Colonic mucosa (tissue), 4 donors: ENCODE data around the gene MRPS2. TPM values are rescaled to one million over a fixed set of nuclear protein-coding genes. Genes with fewer than 3 reads are reported as not detected.

Experiments
- DNase-seq: peaks from one replicate; pipeline ENCODE4 v3.0.0-alpha.2; 2020
- H3K27ac ChIP-seq: fragments of 200-600 bp; one replicate; pipeline ENCODE4 v1.8.0; 2021
- H3K27me3 ChIP-seq: fragments of 200-600 bp; one replicate; pipeline ENCODE4 v1.8.0; 2021
- H3K36me3 ChIP-seq: fragments of 200-600 bp; one replicate; pipeline ENCODE4 v1.8.0; 2021
- H3K4me1 ChIP-seq: fragments of 200-600 bp; one replicate; pipeline ENCODE4 v1.8.0; 2021; ENCODE audit warnings: mild to moderate bottlenecking
- H3K4me3 ChIP-seq: fragments of 200-600 bp; one replicate; pipeline ENCODE4 v1.8.0; 2021
- H3K9ac ChIP-seq, 2 donors: one replicate each; pipeline ENCODE4 v1.7.0; 2013; ENCODE audit warnings: control low read depth in 2 of 2, low read depth in 2 of 2, low read length in 2 of 2
- H3K9me3 ChIP-seq: fragments of 200-600 bp; one replicate; pipeline ENCODE4 v1.8.0; 2021
- intact Hi-C: fragments of 100-400 bp; cut with DNase I; formaldehyde crosslinking; loops from one replicate; pipeline ENCODE4 v1.14.1; 2022
- total RNA-seq, 2 donors: library from RNA; stranded (reverse); fragmentation: NEBNext Ultra II Directional in 1 of 2; extraction: Animal tissue kit (Norgen Biotek cat#: 25700) in 1 of 2; gene quantifications; one replicate each; pipeline ENCODE4 v1.2.1, GENCODE V29; 2021
- TF ChIP-seq, protein P1 (sequence below): fragments of 200-600 bp; IDR thresholded peaks from one replicate; pipeline ENCODE4 v1.8.0; 2022; ENCODE audit warnings: antibody characterized with exemption, mild to moderate bottlenecking
- donor health status: healthy.
- donor health status: DM: no; HTN: no; CAD: no.
- donor health status: DM: no; HTN: no; CAD: no.

MRPS2 gene
- total RNA-seq, 2 donors from 2014 or later = 35.9 to 61.1 TPM

DNA sequence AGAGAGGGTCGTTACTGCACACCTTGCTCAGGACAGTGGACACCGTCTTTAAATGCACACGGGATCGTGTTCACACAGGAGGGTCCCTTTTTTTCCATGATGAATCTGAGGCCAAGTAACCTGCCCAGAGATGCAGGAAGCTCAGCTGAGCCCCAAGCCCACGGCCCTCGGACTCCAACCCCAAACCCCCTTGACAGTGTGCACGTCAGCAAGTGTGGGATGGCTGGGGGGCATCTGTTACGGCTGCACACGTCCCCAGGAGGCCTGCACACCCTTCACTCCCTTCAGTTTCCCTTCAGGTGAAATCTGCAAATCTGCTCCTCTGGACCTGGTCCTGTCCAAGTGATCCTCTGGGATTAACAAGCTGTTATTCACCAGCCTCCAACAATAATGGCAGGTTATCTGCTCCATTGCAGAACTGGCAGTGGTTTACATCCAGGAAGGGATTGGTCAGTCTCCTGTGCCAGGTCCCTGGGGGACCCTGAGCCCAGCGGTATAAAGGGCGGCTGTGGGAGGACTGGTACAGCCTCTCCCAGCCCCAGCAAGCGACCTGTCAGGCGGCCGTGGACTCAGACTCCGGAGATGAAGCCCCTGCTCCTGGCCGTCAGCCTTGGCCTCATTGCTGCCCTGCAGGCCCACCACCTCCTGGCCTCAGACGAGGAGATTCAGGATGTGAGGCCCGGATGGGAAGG is 20.6 kb downstream of the MRPS2 start, which contains the start of gene LCN1:
Gene LCN1, plus strand, starts transcription at position 525 of the 692 bp plus-strand sequence. Its CDS starts 58 bp downstream, at position 583.
- Histone ChIP-seq H3K27ac (no peak within 1 kb of the TSS), H3K9ac (peak within 1 kb of the TSS in 1 of 2 donors; percentile 2), H3K27me3 (no peaks in the 10 kb centered on the region), H3K4me3 (no peak within 1 kb of the TSS), H3K4me1 (no peaks in the 10 kb centered on the region), H3K9me3 (no peaks in the 10 kb centered on the region), H3K36me3 (no peaks in the 10 kb centered on the region)
- DNase-seq = no peak
- intact Hi-C loops = no loop called here
- TF ChIP-seq, protein P1, sequence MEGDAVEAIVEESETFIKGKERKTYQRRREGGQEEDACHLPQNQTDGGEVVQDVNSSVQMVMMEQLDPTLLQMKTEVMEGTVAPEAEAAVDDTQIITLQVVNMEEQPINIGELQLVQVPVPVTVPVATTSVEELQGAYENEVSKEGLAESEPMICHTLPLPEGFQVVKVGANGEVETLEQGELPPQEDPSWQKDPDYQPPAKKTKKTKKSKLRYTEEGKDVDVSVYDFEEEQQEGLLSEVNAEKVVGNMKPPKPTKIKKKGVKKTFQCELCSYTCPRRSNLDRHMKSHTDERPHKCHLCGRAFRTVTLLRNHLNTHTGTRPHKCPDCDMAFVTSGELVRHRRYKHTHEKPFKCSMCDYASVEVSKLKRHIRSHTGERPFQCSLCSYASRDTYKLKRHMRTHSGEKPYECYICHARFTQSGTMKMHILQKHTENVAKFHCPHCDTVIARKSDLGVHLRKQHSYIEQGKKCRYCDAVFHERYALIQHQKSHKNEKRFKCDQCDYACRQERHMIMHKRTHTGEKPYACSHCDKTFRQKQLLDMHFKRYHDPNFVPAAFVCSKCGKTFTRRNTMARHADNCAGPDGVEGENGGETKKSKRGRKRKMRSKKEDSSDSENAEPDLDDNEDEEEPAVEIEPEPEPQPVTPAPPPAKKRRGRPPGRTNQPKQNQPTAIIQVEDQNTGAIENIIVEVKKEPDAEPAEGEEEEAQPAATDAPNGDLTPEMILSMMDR = no peak

DNA sequence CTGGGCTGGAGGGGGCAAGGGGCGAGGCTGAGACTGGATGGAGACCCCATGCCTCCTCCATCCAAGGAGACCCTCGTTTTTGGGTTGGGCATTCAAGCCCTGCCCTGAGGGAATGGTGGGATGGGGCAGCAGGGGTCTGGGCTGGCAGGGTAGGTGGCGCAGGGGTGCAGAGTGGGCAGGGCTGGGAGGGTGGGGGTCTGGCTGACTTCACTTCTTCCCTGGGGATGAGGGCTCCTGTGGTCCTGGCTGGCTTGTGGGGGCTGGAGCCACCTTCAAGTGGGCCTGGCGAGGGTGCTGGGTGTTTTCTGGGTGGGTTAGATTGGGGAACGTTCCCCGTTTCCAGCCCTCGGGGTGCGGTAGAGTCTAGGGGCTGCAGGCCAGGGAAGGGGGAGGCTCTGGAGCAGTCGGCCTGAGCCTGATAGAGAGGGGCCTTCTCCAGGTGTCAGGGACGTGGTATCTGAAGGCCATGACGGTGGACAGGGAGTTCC is 21.2 kb downstream of the MRPS2 start:
- Histone ChIP-seq H3K4me1 (no peaks in the 10 kb centered on the region), H3K4me3 (no peak overlapping the region), H3K27ac (no peak overlapping the region), H3K9ac (no peak overlapping the region), H3K27me3 (no peaks in the 10 kb centered on the region), H3K36me3 (no peaks in the 10 kb centered on the region), H3K9me3 (no peaks in the 10 kb centered on the region)
- intact Hi-C loops = no loop called here
- TF ChIP-seq, protein P1 = no peak
- no peak for DNase-seq

DNA sequence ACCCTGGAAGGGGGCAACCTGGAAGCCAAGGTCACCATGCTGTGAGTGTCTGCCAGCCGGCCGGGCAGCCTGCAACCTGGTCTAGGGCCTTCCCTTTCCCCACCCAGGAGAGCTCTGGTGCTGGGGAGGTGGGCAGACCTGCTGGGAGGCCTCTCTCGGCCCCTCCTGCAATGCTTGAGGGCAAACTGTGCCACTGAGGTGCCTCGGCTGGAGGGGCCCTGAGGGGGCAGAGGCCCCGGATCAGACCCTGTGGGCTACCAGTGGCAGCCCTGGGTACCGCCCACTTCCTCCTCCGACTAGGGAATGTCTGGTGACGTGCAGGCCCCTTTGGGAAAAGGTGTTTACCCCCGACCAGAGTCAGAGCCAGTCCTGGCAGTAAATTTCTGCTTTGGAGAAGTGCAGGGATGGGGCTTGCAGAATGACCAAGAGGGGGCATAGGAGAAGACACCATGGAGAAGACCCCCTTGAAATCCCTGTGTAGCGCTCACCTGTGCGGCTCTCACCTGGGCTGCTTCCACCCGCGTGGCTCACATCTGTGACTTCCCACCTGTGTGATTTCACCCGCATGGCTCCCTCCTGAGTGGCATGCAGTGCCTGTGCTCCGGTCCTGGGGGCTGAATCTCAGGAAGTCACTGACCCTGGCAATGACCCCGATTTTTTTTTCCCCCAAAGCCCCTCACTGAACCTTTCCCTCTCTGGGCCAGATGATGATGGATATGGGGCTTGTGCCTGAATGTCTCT is 21.8 kb downstream of the MRPS2 start:
- H3K9ac ChIP-seq = peak overlapping the region in 1 of 2 donors; percentile 2
- H3K4me3 ChIP-seq = no peak overlapping the region
- H3K27me3 ChIP-seq = no peaks in the 10 kb centered on the region
- TF ChIP-seq, protein P1 = no peak
- no peak overlapping the region for H3K27ac ChIP-seq
- H3K9me3 ChIP-seq = no peaks in the 10 kb centered on the region
- H3K4me1 ChIP-seq = no peaks in the 10 kb centered on the region
- no peaks in the 10 kb centered on the region for H3K36me3 ChIP-seq
- intact Hi-C loops = no loop called here
- DNase-seq = no peak

DNA sequence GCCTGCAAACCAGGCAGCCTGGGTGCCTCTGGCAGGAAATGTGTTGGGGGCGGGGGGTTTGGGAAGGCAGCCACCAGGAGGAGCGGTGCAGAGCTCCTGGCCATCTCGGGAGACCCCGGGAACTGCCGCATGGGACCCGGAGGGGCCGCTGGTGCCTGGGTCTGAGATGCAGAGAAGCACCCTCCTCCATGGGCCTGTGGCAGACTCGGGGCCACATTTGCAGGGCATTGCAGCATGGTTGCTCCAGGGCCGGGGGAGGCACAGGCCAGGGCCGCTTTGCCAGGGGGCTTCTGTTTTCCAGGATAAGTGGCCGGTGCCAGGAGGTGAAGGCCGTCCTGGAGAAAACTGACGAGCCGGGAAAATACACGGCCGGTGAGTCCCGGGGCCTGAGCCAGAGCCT is 22.4 kb downstream of the MRPS2 start:
- H3K9me3 ChIP-seq = no peaks in the 10 kb centered on the region
- TF ChIP-seq, protein P1 = no peak

DNA sequence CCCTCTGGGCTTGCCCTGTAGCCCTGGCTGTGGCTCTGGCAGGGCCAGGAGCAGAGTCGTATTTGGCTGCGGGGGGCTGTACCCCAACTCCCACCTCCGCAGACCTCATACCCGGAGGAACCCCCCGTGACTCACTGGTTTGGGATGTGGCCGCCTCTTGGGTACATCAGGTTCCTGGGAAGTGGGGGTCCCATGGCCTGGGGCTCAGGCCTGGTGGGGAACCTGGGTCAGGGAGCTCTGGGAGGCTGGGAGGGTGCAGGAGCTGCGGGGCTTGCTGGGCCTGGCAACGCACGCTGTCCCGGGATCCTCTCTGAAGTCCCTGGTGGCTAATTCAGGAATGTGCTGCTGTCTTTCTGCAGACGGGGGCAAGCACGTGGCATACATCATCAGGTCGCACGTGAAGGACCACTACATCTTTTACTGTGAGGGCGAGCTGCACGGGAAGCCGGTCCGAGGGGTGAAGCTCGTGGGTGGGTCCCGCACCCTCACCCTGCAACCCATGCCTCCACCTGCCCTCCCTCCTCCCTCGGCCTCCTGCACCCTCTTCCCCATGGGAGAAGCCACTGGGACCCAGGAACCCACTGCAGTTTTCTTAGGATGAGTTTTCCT is 23.1 kb downstream of the MRPS2 start:
- Histone ChIP-seq H3K4me1 (no peaks in the 10 kb centered on the region), H3K4me3 (no peak overlapping the region), H3K9me3 (no peaks in the 10 kb centered on the region), H3K27me3 (no peaks in the 10 kb centered on the region), H3K27ac (no peak overlapping the region), H3K9ac (no peak overlapping the region), H3K36me3 (no peaks in the 10 kb centered on the region)
- TF ChIP-seq, protein P1 = no peak
- DNase-seq = no peak
- intact Hi-C loops = no loop called here

More for the DNA sequence above, 22.4 kb downstream of the MRPS2 start:
- no peak overlapping the region for H3K27ac ChIP-seq
- H3K4me1 ChIP-seq = no peaks in the 10 kb centered on the region
- no peaks in the 10 kb centered on the region for H3K36me3 ChIP-seq
- intact Hi-C loops = no loop called here
- H3K4me3 ChIP-seq = no peak overlapping the region
- DNase-seq = no peak
- no peak overlapping the region for H3K9ac ChIP-seq
- H3K27me3 ChIP-seq = no peaks in the 10 kb centered on the region
